Fibroblast of peridontal ligament (primary cell): ENCODE results near the gene VMAC.

Source experiments
- DNase-seq: peaks from one replicate; pipeline ENCODE4 v3.0.0-alpha.2; 2010; ENCODE audit errors: extremely low read depth

Gene VMAC

GRCh38 chr19:5953030-5953589 lies 48.4 kb downstream of the VMAC start:
- DNase-seq, result peak; percentile 66

GRCh38 chr19:5953680-5954213 lies 49.1 kb downstream of the VMAC start:
- DNase-seq, result peak; percentile 56

- DNase-seq, result no peak
These were observed 49.6 kb downstream of the VMAC start for GRCh38 chr19:5954293-5954692.

GRCh38 chr19:5955636-5955935 lies 50.9 kb downstream of the VMAC start:
- peak; percentile 73 for DNase-seq

GRCh38 chr19:5956323-5956722 lies 51.7 kb downstream of the VMAC start:
- no peak for DNase-seq

GRCh38 chr19:5956728-5957127 lies 52.1 kb downstream of the VMAC start:
- DNase-seq, result no peak

GRCh38 chr19:5957170-5957569 lies 52.5 kb downstream of the VMAC start:
- no peak for DNase-seq

- no peak for DNase-seq
These were observed 53.6 kb downstream of the VMAC start for GRCh38 chr19:5958074-5958850.

GRCh38 chr19:5958851-5959122 lies 54.1 kb downstream of the VMAC start:
- no peak for DNase-seq

GRCh38 chr19:5959260-5960004 lies 54.8 kb downstream of the VMAC start:
- no peak for DNase-seq
